Stimulated activated naive CD8-positive, alpha-beta T cell treated with anti-CD3 and anti-CD28 coated beads, Interleukin-15, Interleukin-2, amounts not matched to agents 100 ng/mL and 50 ng/mL, for 24 hours (primary cell): ENCODE results near the gene PUSL1.
"Not testable (repeated sequence)": the region's sequence is repeated elsewhere in the genome, so short reads cannot be mapped to it uniquely, and the experiment has no call there.

Experiments
- H3K27ac Mint-ChIP-seq: one replicate; pipeline ENCODE4 v1.8.0; 2021; ENCODE audit warnings: mild to moderate bottlenecking, mixed read lengths
- H3K27me3 Mint-ChIP-seq: one replicate; pipeline ENCODE4 v1.8.0; 2021; ENCODE audit warnings: mixed read lengths
- H3K36me3 Mint-ChIP-seq: one replicate; pipeline ENCODE4 v1.8.0; 2021; ENCODE audit warnings: low read depth, mixed read lengths
- H3K4me1 Mint-ChIP-seq: one replicate; pipeline ENCODE4 v1.8.0; 2021; ENCODE audit warnings: low read depth, mixed read lengths
- H3K4me3 Mint-ChIP-seq: one replicate; pipeline ENCODE4 v1.8.0; 2021; ENCODE audit warnings: mild to moderate bottlenecking, mixed read lengths
- H3K9me3 Mint-ChIP-seq: one replicate; pipeline ENCODE4 v1.8.0; 2021; ENCODE audit warnings: mixed read lengths

Gene PUSL1

GRCh38 chr1:1308756-1309250, 406 bp downstream of the PUSL1 start:
- no peaks in the 10 kb centered on the region for H3K9me3 Mint-ChIP-seq
- peaks cover 3% of the 10 kb centered on the region for H3K36me3 Mint-ChIP-seq
- H3K27me3 Mint-ChIP-seq, result no peaks in the 10 kb centered on the region
- peak overlapping the region; percentile 84 for H3K27ac Mint-ChIP-seq
- H3K4me3 Mint-ChIP-seq, result peak overlapping the region; percentile 85
- H3K4me1 Mint-ChIP-seq, result peaks cover 19% of the 10 kb centered on the region

GRCh38 chr1:1309251-1310108, 1.1 kb downstream of the PUSL1 start:
- peaks cover 19% of the 10 kb centered on the region for H3K4me1 Mint-ChIP-seq
- H3K27ac Mint-ChIP-seq, result peak overlapping the region; percentile 12
- no peaks in the 10 kb centered on the region for H3K27me3 Mint-ChIP-seq
- H3K9me3 Mint-ChIP-seq, result no peaks in the 10 kb centered on the region
- H3K36me3 Mint-ChIP-seq, result peaks cover 4% of the 10 kb centered on the region
- H3K4me3 Mint-ChIP-seq, result peak overlapping the region; percentile 81

GRCh38 chr1:1310109-1310385, 1.6 kb downstream of the PUSL1 start:
- H3K27ac Mint-ChIP-seq, result no peak overlapping the region
- H3K4me1 Mint-ChIP-seq, result peaks cover 19% of the 10 kb centered on the region
- no peaks in the 10 kb centered on the region for H3K9me3 Mint-ChIP-seq
- H3K27me3 Mint-ChIP-seq, result no peaks in the 10 kb centered on the region
- peaks cover 7% of the 10 kb centered on the region for H3K36me3 Mint-ChIP-seq
- H3K4me3 Mint-ChIP-seq, result no peak overlapping the region

- Mint-ChIP-seq H3K27ac (no peak overlapping the region), H3K27me3 (no peaks in the 10 kb centered on the region)
Measured at GRCh38 chr1:1310476-1311053, 2.2 kb downstream of the PUSL1 start.

GRCh38 chr1:1311107-1312104, 3.0 kb downstream of the PUSL1 start:
- H3K27ac Mint-ChIP-seq, result no peak overlapping the region
- H3K36me3 Mint-ChIP-seq, result peaks cover 12% of the 10 kb centered on the region
- H3K27me3 Mint-ChIP-seq, result no peaks in the 10 kb centered on the region
- no peaks in the 10 kb centered on the region for H3K9me3 Mint-ChIP-seq
- peaks cover 9% of the 10 kb centered on the region for H3K4me1 Mint-ChIP-seq
- no peak overlapping the region for H3K4me3 Mint-ChIP-seq

More at GRCh38 chr1:1310476-1311053, 2.2 kb downstream of the PUSL1 start:
- Mint-ChIP-seq H3K9me3 (no peaks in the 10 kb centered on the region), H3K36me3 (peaks cover 8% of the 10 kb centered on the region), H3K4me1 (peaks cover 16% of the 10 kb centered on the region), H3K4me3 (peak overlapping the region; percentile 14)

GRCh38 chr1:1312450-1313314, 4.3 kb downstream of the PUSL1 start:
- H3K27ac Mint-ChIP-seq, result no peak overlapping the region
- no peaks in the 10 kb centered on the region for H3K9me3 Mint-ChIP-seq
- H3K4me1 Mint-ChIP-seq, result no peaks in the 10 kb centered on the region
- no peak overlapping the region for H3K4me3 Mint-ChIP-seq
- H3K36me3 Mint-ChIP-seq, result peaks cover 18% of the 10 kb centered on the region
- H3K27me3 Mint-ChIP-seq, result no peaks in the 10 kb centered on the region

GRCh38 chr1:1313500-1314236, 5.3 kb downstream of the PUSL1 start:
- H3K27me3 Mint-ChIP-seq, result no peaks in the 10 kb centered on the region
- H3K4me3 Mint-ChIP-seq, result no peak overlapping the region
- no peaks in the 10 kb centered on the region for H3K4me1 Mint-ChIP-seq
- no peaks in the 10 kb centered on the region for H3K9me3 Mint-ChIP-seq
- H3K36me3 Mint-ChIP-seq, result peaks cover 18% of the 10 kb centered on the region
- H3K27ac Mint-ChIP-seq, result peak overlapping the region; percentile 31

GRCh38 chr1:1314237-1314586, 5.8 kb downstream of the PUSL1 start:
- Mint-ChIP-seq H3K4me1 (no peaks in the 10 kb centered on the region), H3K36me3 (peaks cover 18% of the 10 kb centered on the region), H3K9me3 (no peaks in the 10 kb centered on the region), H3K27me3 (no peaks in the 10 kb centered on the region), H3K4me3 (no peak overlapping the region), H3K27ac (no peak overlapping the region)

GRCh38 chr1:1314678-1315335, 6.4 kb downstream of the PUSL1 start:
- Mint-ChIP-seq H3K36me3 (peaks cover 22% of the 10 kb centered on the region), H3K9me3 (no peaks in the 10 kb centered on the region), H3K4me3 (no peak overlapping the region), H3K27ac (no peak overlapping the region), H3K27me3 (no peaks in the 10 kb centered on the region), H3K4me1 (no peaks in the 10 kb centered on the region)

GRCh38 chr1:1315435-1315954, 7.1 kb downstream of the PUSL1 start:
- H3K36me3 Mint-ChIP-seq, result peaks cover 27% of the 10 kb centered on the region
- no peak overlapping the region for H3K4me3 Mint-ChIP-seq
- no peaks in the 10 kb centered on the region for H3K27me3 Mint-ChIP-seq
- no peaks in the 10 kb centered on the region for H3K4me1 Mint-ChIP-seq
- no peaks in the 10 kb centered on the region for H3K9me3 Mint-ChIP-seq
- H3K27ac Mint-ChIP-seq, result no peak overlapping the region

GRCh38 chr1:1316199-1316598, 7.8 kb downstream of the PUSL1 start:
- not testable (repeated sequence) for H3K4me3 Mint-ChIP-seq, H3K9me3 Mint-ChIP-seq, H3K4me1 Mint-ChIP-seq, H3K27ac Mint-ChIP-seq, H3K27me3 Mint-ChIP-seq
- H3K36me3 Mint-ChIP-seq, result peaks cover 27% of the 10 kb centered on the region

- Mint-ChIP-seq H3K4me3 (no peak overlapping the region), H3K27ac (no peak overlapping the region), H3K36me3 (peaks cover 27% of the 10 kb centered on the region), H3K9me3 (no peaks in the 10 kb centered on the region), H3K4me1 (peaks cover 5% of the 10 kb centered on the region), H3K27me3 (no peaks in the 10 kb centered on the region)
Measured at GRCh38 chr1:1317420-1317819, 9.0 kb downstream of the PUSL1 start.

- H3K4me1 Mint-ChIP-seq, result peaks cover 11% of the 10 kb centered on the region
- H3K36me3 Mint-ChIP-seq, result peaks cover 27% of the 10 kb centered on the region
- H3K27ac Mint-ChIP-seq, result no peak overlapping the region
- no peaks in the 10 kb centered on the region for H3K9me3 Mint-ChIP-seq
- no peaks in the 10 kb centered on the region for H3K27me3 Mint-ChIP-seq
- H3K4me3 Mint-ChIP-seq, result no peak overlapping the region
Measured at GRCh38 chr1:1318131-1318652, 9.8 kb downstream of the PUSL1 start.
